ENCODE results near the gene SMG6.

- no peak for TF ChIP-seq POLR2A (IDR thresholded peaks at IDR 0.05; ENCODE audit: low read length)
- TF ChIP-seq GATA1 (IDR thresholded peaks at IDR 0.05; ENCODE audit: low read depth, low read length): no peak
Measured at GRCh38 chr17:2188971-2189630, 114.5 kb downstream of the SMG6 start.

All from erythroblast (primary cell).